HG03469 (cell line): ENCODE data around the gene PGA4.
"Not testable (repeated sequence)": the region's sequence is repeated elsewhere in the genome, so short reads cannot be mapped to it uniquely, and the experiment has no call there.

Experiments
- ATAC-seq: cut with Tn5 transposase; IDR thresholded peaks from one replicate; pipeline ENCODE4 v1.9.1; 2021; ENCODE audit warnings: mild to moderate bottlenecking, moderate library complexity, moderate number of reproducible peaks; ENCODE audit not compliant: unreplicated experiment

The PGA4 gene

GRCh38 chr11:61222047-61222446 is at the start of gene PGA4:
TSS of gene PGA4 (plus strand) at chr11:61222347. CDS start at chr11:61222401, 54 bp downstream.
- ATAC-seq = not testable (repeated sequence)

GRCh38 chr11:61172356-61172755 is 49.8 kb upstream of the PGA4 start:
- ATAC-seq = no peak

- no peak for ATAC-seq
These were observed 49.3 kb upstream of the PGA4 start for GRCh38 chr11:61172888-61173287.

- ATAC-seq = no peak
These were observed 48.7 kb upstream of the PGA4 start for GRCh38 chr11:61173456-61173855.

GRCh38 chr11:61174273-61174672 is 47.9 kb upstream of the PGA4 start:
- ATAC-seq = no peak

- ATAC-seq = no peak
These were observed 47.2 kb upstream of the PGA4 start for GRCh38 chr11:61174949-61175348.

- no peak for ATAC-seq
These were observed 45.7 kb upstream of the PGA4 start for GRCh38 chr11:61176446-61176845.

GRCh38 chr11:61180205-61180604 is 41.9 kb upstream of the PGA4 start:
- ATAC-seq = not testable (repeated sequence)

GRCh38 chr11:61181489-61181888 is 40.7 kb upstream of the PGA4 start:
- ATAC-seq = no peak

- ATAC-seq = no peak
These were observed 38.5 kb upstream of the PGA4 start for GRCh38 chr11:61183645-61184044.

- ATAC-seq = no peak
These were observed 35.6 kb upstream of the PGA4 start for GRCh38 chr11:61186504-61186903.

GRCh38 chr11:61187505-61188130 is 34.5 kb upstream of the PGA4 start:
- no peak for ATAC-seq

- no peak for ATAC-seq
These were observed 32.2 kb upstream of the PGA4 start for GRCh38 chr11:61189933-61190332.

- no peak for ATAC-seq
These were observed 28.6 kb upstream of the PGA4 start for GRCh38 chr11:61193596-61193995.

GRCh38 chr11:61194169-61194671 is 27.9 kb upstream of the PGA4 start:
- no peak for ATAC-seq

GRCh38 chr11:61194981-61195695 is 27.0 kb upstream of the PGA4 start:
- ATAC-seq = no peak

- no peak for ATAC-seq
These were observed 26.4 kb upstream of the PGA4 start for GRCh38 chr11:61195719-61196118.

GRCh38 chr11:61198361-61198760 is 23.8 kb upstream of the PGA4 start:
- ATAC-seq = no peak

- ATAC-seq = no peak
These were observed 23.1 kb upstream of the PGA4 start for GRCh38 chr11:61198948-61199523.

GRCh38 chr11:61201476-61201875 is 20.7 kb upstream of the PGA4 start:
- no peak for ATAC-seq

GRCh38 chr11:61202950-61203746 is 19.0 kb upstream of the PGA4 start, which contains the start of gene PGA3:
TSS of gene PGA3 (plus strand) at chr11:61203515. CDS start at chr11:61203565, 50 bp downstream.
- ATAC-seq = not testable (repeated sequence)
